HG03159 (cell line): ENCODE results near the gene RPL18A.

Experiments
- ATAC-seq: cut with Tn5 transposase; IDR thresholded peaks from one replicate; pipeline ENCODE4 v1.9.1; 2021; ENCODE audit warnings: mild to moderate bottlenecking, moderate library complexity; ENCODE audit not compliant: unreplicated experiment

Gene RPL18A

GRCh38 chr19:17859533-17860330 lies at the start of gene RPL18A:
RPL18A (plus strand) TSS chr19:17859910; CDS start chr19:17859957, 47 bp downstream.
- peak; percentile 92 for ATAC-seq

- no peak for ATAC-seq
Measured at GRCh38 chr19:17811103-17811502, 48.6 kb upstream of the RPL18A start.

GRCh38 chr19:17811681-17812080 lies 48.0 kb upstream of the RPL18A start:
- ATAC-seq: no peak

- ATAC-seq: no peak
Measured at GRCh38 chr19:17812099-17812498, 47.6 kb upstream of the RPL18A start.

DNA sequence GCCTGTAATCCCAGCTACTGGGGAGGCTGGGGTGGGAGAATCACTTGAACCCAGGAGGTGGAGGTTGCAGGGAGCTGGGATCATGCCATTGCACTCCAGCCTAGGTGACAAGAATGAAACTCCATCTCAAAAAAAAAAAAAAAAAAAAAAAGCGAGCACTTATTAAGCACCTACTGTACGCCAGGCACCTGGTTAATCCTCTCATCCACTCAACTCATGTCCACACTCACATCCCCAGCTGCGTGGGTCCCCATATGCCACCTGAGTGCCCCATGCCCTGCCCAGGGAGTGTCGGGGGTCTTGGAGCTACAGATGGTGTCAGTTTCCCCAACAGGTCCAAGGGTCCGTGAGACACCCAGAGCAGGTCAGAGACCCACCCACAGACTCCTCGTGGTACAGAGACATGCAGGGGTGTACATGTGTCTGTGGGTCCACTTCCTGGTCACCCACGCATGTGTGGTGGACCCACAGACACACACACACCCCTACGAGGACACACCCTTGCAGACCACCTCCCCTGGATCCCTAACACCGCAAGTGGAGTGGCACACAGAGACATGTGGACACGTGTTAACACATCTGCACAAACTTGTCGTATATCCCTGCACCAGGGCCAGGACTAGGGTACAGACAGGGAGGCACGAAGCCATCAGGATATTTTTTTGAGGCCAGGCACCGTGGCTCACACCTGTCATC lies 41.9 kb upstream of the RPL18A start:
- ATAC-seq: no peak

GRCh38 chr19:17821190-17821589 lies 38.5 kb upstream of the RPL18A start, which contains the start of gene INSL3:
INSL3 (minus strand) TSS chr19:17821519; CDS start chr19:17821506, 13 bp downstream.
- ATAC-seq: no peak

GRCh38 chr19:17824339-17824738 lies 35.4 kb upstream of the RPL18A start:
- ATAC-seq: no peak

- ATAC-seq: no peak
Measured at GRCh38 chr19:17826508-17827056, 33.1 kb upstream of the RPL18A start.

- ATAC-seq: no peak
Measured at GRCh38 chr19:17829855-17830566, 29.7 kb upstream of the RPL18A start.

DNA sequence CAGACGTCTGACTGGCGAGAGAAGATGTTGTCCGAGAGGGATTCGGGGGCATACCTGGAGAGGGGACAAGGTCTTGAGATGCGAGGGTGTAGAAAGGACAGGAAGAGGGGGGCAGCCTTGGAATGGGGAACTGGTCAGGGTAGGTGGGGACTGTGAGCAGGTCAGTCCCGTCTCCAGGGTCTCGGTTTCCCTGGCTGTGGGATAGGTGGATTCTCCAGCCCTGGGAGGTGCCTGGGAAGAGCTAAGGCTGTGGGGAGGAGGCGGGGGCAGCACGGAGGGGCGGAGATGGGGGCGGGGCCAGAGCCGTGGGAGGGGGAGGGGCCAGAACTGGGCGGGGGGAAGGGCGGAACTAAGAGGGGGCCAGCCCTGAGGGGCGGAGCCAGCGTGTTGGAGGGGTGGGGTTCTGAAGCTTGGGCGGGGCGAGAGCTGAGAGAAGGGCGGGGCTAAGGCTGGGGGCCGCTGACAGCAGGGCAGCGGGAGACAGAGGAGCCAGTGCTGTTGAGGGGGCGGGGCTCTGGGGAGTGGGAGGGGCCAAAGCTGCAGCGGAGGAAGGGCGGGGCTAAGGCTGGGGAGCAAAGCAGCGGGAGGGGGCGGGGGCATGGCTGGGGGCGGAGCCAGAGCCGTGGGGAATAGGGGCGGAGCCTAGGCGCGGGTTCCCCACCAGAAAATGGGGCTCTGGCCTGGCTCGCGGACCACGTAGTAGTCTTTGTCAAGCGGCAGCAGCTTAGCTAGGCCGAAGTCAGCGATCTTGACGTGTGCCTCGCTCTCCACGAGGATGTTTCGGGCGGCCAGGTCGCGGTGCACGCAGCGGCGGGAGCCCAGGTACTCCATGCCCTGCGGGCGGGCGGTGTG lies 28.9 kb upstream of the RPL18A start:
- no peak for ATAC-seq

- no peak for ATAC-seq
Measured at GRCh38 chr19:17831419-17831888, 28.3 kb upstream of the RPL18A start.

- ATAC-seq: no peak
Measured at GRCh38 chr19:17832443-17833208, 27.1 kb upstream of the RPL18A start.

- no peak for ATAC-seq
Measured at GRCh38 chr19:17834350-17835181, 25.1 kb upstream of the RPL18A start.

DNA sequence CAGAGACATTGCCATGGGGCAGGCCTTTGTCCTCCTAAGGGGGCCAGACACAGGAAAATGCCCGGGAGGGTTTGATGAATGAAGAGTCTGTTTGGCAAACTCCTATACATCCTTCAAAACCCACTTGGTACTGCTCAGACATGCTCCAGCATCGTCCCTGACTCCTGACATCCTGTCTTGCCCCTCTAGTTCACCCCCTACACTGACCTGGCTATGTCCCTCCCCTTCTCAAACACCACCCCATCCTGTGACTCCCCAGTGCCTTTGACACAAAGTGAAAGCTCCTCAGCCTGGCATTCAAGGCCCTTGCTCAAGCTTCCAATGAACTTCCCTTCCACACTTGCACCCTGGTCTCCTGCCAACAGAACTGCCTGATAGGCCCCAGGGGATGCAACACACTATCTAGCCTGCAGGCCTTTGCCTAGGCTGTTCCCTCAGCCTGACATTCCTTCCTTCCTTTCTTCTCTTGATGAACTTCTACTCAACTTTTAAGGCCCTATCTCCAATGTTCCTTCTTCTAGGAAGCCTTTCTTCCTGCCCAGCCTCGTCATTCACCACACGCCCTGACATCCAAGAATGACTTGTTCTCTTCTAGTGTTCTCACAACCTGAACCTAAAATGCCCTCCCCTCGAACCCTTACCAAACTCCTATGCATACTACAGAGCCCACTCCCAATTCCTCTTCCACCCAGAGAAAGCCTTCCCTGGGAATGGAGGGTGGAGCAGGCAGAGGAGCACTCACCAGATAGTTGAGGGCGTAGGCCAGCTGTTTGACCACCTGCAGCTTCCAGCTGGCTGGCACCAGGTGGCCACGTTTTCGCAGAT lies 24.3 kb upstream of the RPL18A start:
- ATAC-seq: no peak

DNA sequence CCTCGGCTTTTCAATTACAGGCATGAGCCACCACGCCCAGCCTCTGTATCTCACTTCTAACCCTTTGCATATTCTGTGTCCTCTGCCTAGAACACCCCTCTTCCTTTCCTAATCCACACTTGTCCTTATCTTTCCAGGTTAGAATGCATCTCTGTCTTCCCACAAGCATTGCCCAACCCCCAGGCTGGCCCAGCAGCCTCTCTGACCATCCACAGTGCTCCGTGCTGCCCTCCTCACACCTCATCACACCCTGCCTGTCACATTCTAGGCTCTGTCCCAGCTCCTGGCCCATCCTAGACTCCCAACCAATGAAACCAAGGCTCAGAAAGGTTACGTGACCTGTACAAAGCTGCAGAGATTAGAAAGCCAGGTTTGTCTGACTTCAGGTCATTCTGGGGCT lies 23.2 kb upstream of the RPL18A start:
- no peak for ATAC-seq

- ATAC-seq: no peak
Measured at GRCh38 chr19:17837972-17838371, 21.7 kb upstream of the RPL18A start.

DNA sequence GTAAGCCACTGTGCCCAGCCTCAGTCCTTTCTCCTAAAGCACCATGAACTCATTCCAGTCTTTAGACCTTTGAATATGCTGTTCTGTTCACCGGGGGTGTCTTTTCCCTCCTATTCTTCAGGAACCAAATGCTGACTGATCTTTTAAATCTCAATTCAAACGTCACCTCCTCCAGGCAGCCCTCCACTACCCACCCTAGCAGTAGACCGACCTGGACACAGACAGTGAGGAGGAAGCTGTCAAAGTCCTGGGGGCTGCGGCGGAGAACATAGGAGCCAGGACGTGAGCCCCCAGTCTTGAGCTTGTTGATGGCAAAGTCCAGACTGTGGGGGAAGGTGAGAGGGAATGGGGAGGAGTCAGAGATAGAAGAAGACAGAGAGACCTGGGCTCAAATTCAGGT lies 19.7 kb upstream of the RPL18A start:
- ATAC-seq: no peak

DNA sequence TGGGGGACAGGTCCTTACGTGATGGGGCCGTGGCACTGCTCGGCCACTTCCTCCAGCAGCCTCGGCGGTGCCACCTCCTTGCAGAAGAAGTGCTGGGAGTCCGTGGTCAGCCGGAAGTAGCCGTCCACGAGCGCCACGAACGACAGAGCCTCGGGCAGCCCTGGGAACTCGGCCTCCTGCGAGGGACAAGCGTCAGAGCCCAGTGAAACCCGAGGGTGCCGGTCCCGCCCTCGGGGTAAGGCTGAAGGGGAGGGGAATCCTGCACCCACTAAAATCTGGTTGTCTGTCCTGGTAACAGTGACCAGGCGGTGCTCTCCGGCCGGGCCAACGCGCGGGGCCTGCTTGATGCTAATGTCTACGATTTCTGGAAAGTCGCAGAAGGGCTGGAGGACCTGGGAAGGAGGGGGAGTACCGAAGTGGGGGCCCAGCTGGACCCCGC lies 18.3 kb upstream of the RPL18A start:
- no peak for ATAC-seq
